Liver (tissue), 9 donors: ENCODE data around the gene NTNG2. TPM values are rescaled to one million over a fixed set of nuclear protein-coding genes. Genes with fewer than 3 reads are reported as not detected.

Source experiments
- DNase-seq: peaks from one replicate; pipeline ENCODE4 v3.0.0-alpha.2; 2017; ENCODE audit warnings: low spot score
- H3K27ac ChIP-seq, 2 donors: one replicate each; pipeline ENCODE4 v1.7.0; 2013; ENCODE audit warnings: inconsistent platforms in 2 of 2, low read length in 2 of 2, control low read depth in 1 of 2, low read depth in 1 of 2, mild to moderate bottlenecking in 1 of 2
- H3K27me3 ChIP-seq, 4 donors: one replicate each; pipeline versions ENCODE4 v1.6.1 to v1.7.0; 2013; ENCODE audit warnings: low read length in 3 of 4, inconsistent platforms in 1 of 4, mild to moderate bottlenecking in 1 of 4, moderate library complexity in 1 of 4; ENCODE audit not compliant: control insufficient read depth in 4 of 4, insufficient read depth in 4 of 4
- H3K36me3 ChIP-seq, 4 donors: one replicate each; pipeline versions ENCODE4 v1.6.1 to v1.7.0; 2013; ENCODE audit warnings: low read length in 3 of 4, mild to moderate bottlenecking in 3 of 4, low read depth in 1 of 4, moderate library complexity in 1 of 4; ENCODE audit not compliant: control insufficient read depth in 4 of 4, insufficient read depth in 3 of 4
- H3K4me1 ChIP-seq, 4 donors: one replicate each; pipeline versions ENCODE4 v1.6.1 to v1.7.0; 2013; ENCODE audit warnings: low read length in 3 of 4, mild to moderate bottlenecking in 3 of 4, moderate library complexity in 1 of 4; ENCODE audit not compliant: control insufficient read depth in 4 of 4, insufficient read depth in 4 of 4
- H3K4me3 ChIP-seq, 3 donors: one replicate each; pipeline versions ENCODE4 v1.6.1 to v1.7.0; 2013; ENCODE audit warnings: low read length in 3 of 3, control low read depth in 1 of 3, low read depth in 1 of 3, mild to moderate bottlenecking in 1 of 3
- H3K9ac ChIP-seq, 2 donors: one replicate each; pipeline ENCODE4 v1.7.0; 2013; ENCODE audit warnings: low read length in 2 of 2, mild to moderate bottlenecking in 2 of 2, moderate library complexity in 2 of 2, control low read depth in 1 of 2, low read depth in 1 of 2
- H3K9me3 ChIP-seq, 4 donors: one replicate each; pipeline versions ENCODE4 v1.6.1 to v1.7.0; 2013; ENCODE audit warnings: low read length in 3 of 4; ENCODE audit not compliant: control insufficient read depth in 4 of 4
- CTCF ChIP-seq: fragments of 150-350 bp; IDR thresholded peaks from 2 replicates; pipeline ENCODE4 v1.5.1; 2017; ENCODE audit warnings: improper control_type of control experiment, low read depth, low read length; ENCODE audit not compliant: missing input control
- EGR1 ChIP-seq, 2 donors: IDR thresholded peaks; 2 replicates each; pipeline ENCODE4 v1.6.1; 2016 to 2018; ENCODE audit warnings: antibody characterized with exemption in 2 of 2, low read depth in 2 of 2
- FOXA1 ChIP-seq: IDR thresholded peaks from 2 replicates; pipeline ENCODE4 v1.6.1; 2016; ENCODE audit warnings: antibody characterized with exemption
- HNF4G ChIP-seq: IDR thresholded peaks from 2 replicates; pipeline ENCODE4 v1.6.1; 2016; ENCODE audit warnings: antibody characterized with exemption
- MAX ChIP-seq: IDR thresholded peaks from 2 replicates; pipeline ENCODE4 v1.6.1; 2016; ENCODE audit warnings: antibody characterized with exemption
- REST ChIP-seq: IDR thresholded peaks from 2 replicates; pipeline ENCODE4 v1.6.1; 2016; ENCODE audit warnings: antibody characterized with exemption, mild to moderate bottlenecking
- RXRA ChIP-seq, 2 donors: IDR thresholded peaks; 2 replicates each; pipeline ENCODE4 v1.6.1; 2017 to 2018; ENCODE audit warnings: antibody characterized with exemption in 2 of 2, mild to moderate bottlenecking in 1 of 2
- TAF1 ChIP-seq: conservative IDR thresholded peaks from 2 replicates; pipeline ENCODE4 v1.6.1; 2016; ENCODE audit warnings: antibody characterized with exemption, mild to moderate bottlenecking
- ZBTB33 ChIP-seq: IDR thresholded peaks from 2 replicates; pipeline ENCODE4 v1.6.1; 2016; ENCODE audit warnings: antibody characterized with exemption
- WGBS: extraction: QIAGEN DNeasy Blood & Tissue Kit; methylation state at CpG from one replicate; pipeline ENCODE4 v1.1.7; 2013; 5-methylcytosine and 5-hydroxymethylcytosine counted together
- polyA plus RNA-seq, 2 donors: library from polyadenylated mRNA; stranded (reverse) in 1 of 2; unstranded in 1 of 2; fragments of 200-250 nt in 1 of 2; fragments of >200 nt in 1 of 2; fragmentation: Nextera tagmentation in 1 of 2; extraction: Ambion mirVana in 1 of 2; gene quantifications; one replicate each; pipeline versions ENCODE4 v1.2.1 to v1.2.3, GENCODE V29; 2013 to 2015
- total RNA-seq, 2 donors: library from RNA; depleted of rRNA; stranded (reverse); fragments of >200 nt; gene quantifications; one replicate each; pipeline ENCODE4 v1.2.3, GENCODE V29; 2014
- donor health status: healthy.
- donor health status: healthy.
- donor health status: healthy.
- donor health status: healthy.
- donor health status: healthy.

Gene NTNG2
- total and polyA plus RNA-seq, 4 donors, result 0.12 to 0.42 (median 0.28) TPM; not detected in 1

- H3K27me3 ChIP-seq, result peaks cover 0 to 20% (median 3%) of the 10 kb centered on the region in 4 donors
- H3K9ac ChIP-seq, result no peak overlapping the region
- H3K36me3 ChIP-seq, result no peaks in the 10 kb centered on the region
- no peak overlapping the region for H3K4me3 ChIP-seq
- no peak for TF ChIP-seq CTCF
- TF ChIP-seq FOXA1, result no peak
- TF ChIP-seq TAF1, result no peak
- H3K27ac ChIP-seq, result no peak overlapping the region
- DNase-seq, result no peak
- H3K4me1 ChIP-seq, result no peaks in the 10 kb centered on the region
- H3K9me3 ChIP-seq, result no peaks in the 10 kb centered on the region
- 49% methylated on average over 16 of the region's 16 CpGs for WGBS
Observed at GRCh38 chr9:132154863-132155567, 6.8 kb upstream of the NTNG2 start.

- Histone ChIP-seq H3K9ac (no peak overlapping the region), H3K4me1 (no peaks in the 10 kb centered on the region), H3K9me3 (no peaks in the 10 kb centered on the region), H3K27me3 (peaks cover 0 to 20% (median 3%) of the 10 kb centered on the region in 4 donors), H3K4me3 (no peak overlapping the region), H3K27ac (no peak overlapping the region), H3K36me3 (no peaks in the 10 kb centered on the region)
- TF ChIP-seq HNF4G (no peak), FOXA1 (no peak), EGR1 (IDR thresholded peaks at IDR 0.05; ENCODE audit: low read depth in 2 of 2) (no peak), REST (no peak), ZBTB33 (no peak), RXRA (IDR thresholded peaks at IDR 0.05) (no peak)
- DNase-seq, result no peak
- 66% methylated on average over 3 of the region's 3 CpGs for whole genome bisulfite sequencing
Observed at GRCh38 chr9:132155568-132155895, 6.3 kb upstream of the NTNG2 start.

- no peaks in the 10 kb centered on the region for H3K9me3 ChIP-seq
- H3K27ac ChIP-seq, result no peak overlapping the region
- no peaks in the 10 kb centered on the region for H3K36me3 ChIP-seq
- H3K27me3 ChIP-seq, result peaks cover 0 to 19% (median 4%) of the 10 kb centered on the region in 4 donors
- TF ChIP-seq MAX (no peak), REST (no peak)
- 30% methylated on average over 5 of the region's 5 CpGs for WGBS
- no peak overlapping the region for H3K4me3 ChIP-seq
- peaks cover 0 to 2% (median under 1%) of the 10 kb centered on the region in 4 donors for H3K4me1 ChIP-seq
- no peak overlapping the region for H3K9ac ChIP-seq
- DNase-seq, result no peak
Observed at GRCh38 chr9:132156262-132156661, 5.6 kb upstream of the NTNG2 start.
